NB4 (cell line): ENCODE results near the gene RABGGTA.

ENCODE experiments used
- POLR2A ChIP-seq: IDR thresholded peaks from 2 replicates; pipeline ENCODE4 v1.6.1; 2011; ENCODE audit warnings: mild to moderate bottlenecking; ENCODE audit not compliant: insufficient read length; ENCODE audit errors: extremely low read depth
- TF ChIP-seq, protein P1 (sequence below): IDR thresholded peaks from one replicate; pipeline ENCODE4 v1.5.1; 2012; ENCODE audit warnings: low read depth, low read length
- TF ChIP-seq, protein P2 (sequence below): IDR thresholded peaks from 2 replicates; pipeline ENCODE4 v1.6.1; 2011; ENCODE audit warnings: low read depth, low read length

DNA sequence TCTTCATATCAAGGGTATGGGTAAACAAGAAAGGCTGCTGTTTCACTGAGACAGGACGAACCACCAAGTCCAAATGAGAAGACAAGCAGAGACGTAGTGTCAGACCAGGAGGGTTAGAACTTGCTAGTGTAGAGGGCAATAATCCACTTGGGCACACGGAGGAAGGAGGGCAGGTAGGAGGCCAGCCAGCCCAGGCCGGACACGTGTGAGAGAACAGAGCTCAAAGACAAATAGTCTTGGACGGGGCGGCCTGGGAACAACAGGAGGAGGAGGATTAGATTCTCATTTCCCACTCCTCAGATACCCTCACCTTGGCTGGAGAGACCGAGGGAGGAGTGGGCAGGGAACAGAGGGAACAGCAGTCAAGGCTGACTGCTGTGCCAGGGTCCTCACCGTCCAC lies 19.3 kb upstream of the RABGGTA start:
- no peak for TF ChIP-seq POLR2A
- TF ChIP-seq, protein P1, sequence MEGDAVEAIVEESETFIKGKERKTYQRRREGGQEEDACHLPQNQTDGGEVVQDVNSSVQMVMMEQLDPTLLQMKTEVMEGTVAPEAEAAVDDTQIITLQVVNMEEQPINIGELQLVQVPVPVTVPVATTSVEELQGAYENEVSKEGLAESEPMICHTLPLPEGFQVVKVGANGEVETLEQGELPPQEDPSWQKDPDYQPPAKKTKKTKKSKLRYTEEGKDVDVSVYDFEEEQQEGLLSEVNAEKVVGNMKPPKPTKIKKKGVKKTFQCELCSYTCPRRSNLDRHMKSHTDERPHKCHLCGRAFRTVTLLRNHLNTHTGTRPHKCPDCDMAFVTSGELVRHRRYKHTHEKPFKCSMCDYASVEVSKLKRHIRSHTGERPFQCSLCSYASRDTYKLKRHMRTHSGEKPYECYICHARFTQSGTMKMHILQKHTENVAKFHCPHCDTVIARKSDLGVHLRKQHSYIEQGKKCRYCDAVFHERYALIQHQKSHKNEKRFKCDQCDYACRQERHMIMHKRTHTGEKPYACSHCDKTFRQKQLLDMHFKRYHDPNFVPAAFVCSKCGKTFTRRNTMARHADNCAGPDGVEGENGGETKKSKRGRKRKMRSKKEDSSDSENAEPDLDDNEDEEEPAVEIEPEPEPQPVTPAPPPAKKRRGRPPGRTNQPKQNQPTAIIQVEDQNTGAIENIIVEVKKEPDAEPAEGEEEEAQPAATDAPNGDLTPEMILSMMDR = no peak
- TF ChIP-seq, protein P2, sequence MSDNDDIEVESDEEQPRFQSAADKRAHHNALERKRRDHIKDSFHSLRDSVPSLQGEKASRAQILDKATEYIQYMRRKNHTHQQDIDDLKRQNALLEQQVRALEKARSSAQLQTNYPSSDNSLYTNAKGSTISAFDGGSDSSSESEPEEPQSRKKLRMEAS = no peak
